ENCODE data around the gene ZFP36L1. TPM values are rescaled to one million over a fixed set of nuclear protein-coding genes. Genes with fewer than 3 reads are reported as not detected.

Gene ZFP36L1
- total RNA-seq, 1 donor from 2014 or later = 1,405 TPM

GRCh38 chr14:68824207-68824516 lies 31.3 kb upstream of the ZFP36L1 start:
- TF ChIP-seq CTCF (IDR thresholded peaks at IDR 0.05) (no peak), POLR2AphosphoS5 (IDR thresholded peaks at IDR 0.05; ENCODE audit: insufficient read depth in 1 of 2, low read depth in 1 of 2) (no peak), POLR2A (IDR thresholded peaks at IDR 0.05) (no peak)
- no peak overlapping the region for H3K27ac ChIP-seq
- H3K27me3 ChIP-seq = no peaks in the 10 kb centered on the region
- no peaks in the 10 kb centered on the region for H3K36me3 ChIP-seq
- DNase-seq (ENCODE audit: extremely low spot score in 2 of 2) = no peak
- no peaks in the 10 kb centered on the region for H3K9me3 ChIP-seq
- no peak overlapping the region for H3K4me3 ChIP-seq
- intact Hi-C loops (cut with DNase I) = no loop called here
- H3K4me1 ChIP-seq = peaks cover 22% of the 10 kb centered on the region

GRCh38 chr14:68823434-68824206 lies 30.8 kb upstream of the ZFP36L1 start:
- peaks cover 25% of the 10 kb centered on the region for H3K4me1 ChIP-seq
- no peak overlapping the region for H3K4me3 ChIP-seq
- H3K27me3 ChIP-seq = no peaks in the 10 kb centered on the region
- H3K9me3 ChIP-seq = no peaks in the 10 kb centered on the region
- intact Hi-C loops (cut with DNase I) = no loop called here
- H3K27ac ChIP-seq = no peak overlapping the region
- no peak for TF ChIP-seq POLR2AphosphoS5 (IDR thresholded peaks at IDR 0.05; ENCODE audit: insufficient read depth in 1 of 2, low read depth in 1 of 2)
- TF ChIP-seq CTCF (IDR thresholded peaks at IDR 0.05) = no peak
- no peak for TF ChIP-seq POLR2A (IDR thresholded peaks at IDR 0.05)
- no peaks in the 10 kb centered on the region for H3K36me3 ChIP-seq
- no peak for DNase-seq (ENCODE audit: extremely low spot score in 2 of 2)

GRCh38 chr14:68822926-68823325 lies 30.1 kb upstream of the ZFP36L1 start:
- TF ChIP-seq CTCF (IDR thresholded peaks at IDR 0.05) (no peak), POLR2AphosphoS5 (IDR thresholded peaks at IDR 0.05; ENCODE audit: insufficient read depth in 1 of 2, low read depth in 1 of 2) (no peak), POLR2A (IDR thresholded peaks at IDR 0.05) (no peak)

GRCh38 chr14:68822132-68822651 lies 29.3 kb upstream of the ZFP36L1 start:
- H3K4me1 ChIP-seq = peaks cover 32% of the 10 kb centered on the region
- no peak for TF ChIP-seq CTCF (IDR thresholded peaks at IDR 0.05)
- no peak for TF ChIP-seq POLR2A (IDR thresholded peaks at IDR 0.05)
- no peak for TF ChIP-seq POLR2AphosphoS5 (IDR thresholded peaks at IDR 0.05; ENCODE audit: insufficient read depth in 1 of 2, low read depth in 1 of 2)
- H3K4me3 ChIP-seq = no peak overlapping the region
- no peak for DNase-seq (ENCODE audit: extremely low spot score in 2 of 2)
- H3K36me3 ChIP-seq = no peaks in the 10 kb centered on the region
- no peak overlapping the region for H3K27ac ChIP-seq
- H3K9me3 ChIP-seq = no peaks in the 10 kb centered on the region
- intact Hi-C loops (cut with DNase I) = no loop called here
- no peaks in the 10 kb centered on the region for H3K27me3 ChIP-seq

More at GRCh38 chr14:68822926-68823325, 30.1 kb upstream of the ZFP36L1 start:
- H3K4me1 ChIP-seq = peaks cover 25% of the 10 kb centered on the region
- no peaks in the 10 kb centered on the region for H3K27me3 ChIP-seq
- DNase-seq (ENCODE audit: extremely low spot score in 2 of 2) = no peak
- no peaks in the 10 kb centered on the region for H3K9me3 ChIP-seq
- H3K4me3 ChIP-seq = no peak overlapping the region
- H3K36me3 ChIP-seq = no peaks in the 10 kb centered on the region
- no peak overlapping the region for H3K27ac ChIP-seq
- intact Hi-C loops (cut with DNase I) = no loop called here

GRCh38 chr14:68820999-68821683 lies 28.3 kb upstream of the ZFP36L1 start:
- Histone ChIP-seq H3K9me3 (no peaks in the 10 kb centered on the region), H3K27ac (peak overlapping the region; percentile 15), H3K36me3 (no peaks in the 10 kb centered on the region), H3K4me3 (no peak overlapping the region), H3K27me3 (no peaks in the 10 kb centered on the region), H3K4me1 (peaks cover 39% of the 10 kb centered on the region)
- intact Hi-C loops (cut with DNase I) = no loop called here
- DNase-seq (ENCODE audit: extremely low spot score in 2 of 2) = no peak
- TF ChIP-seq POLR2A (IDR thresholded peaks at IDR 0.05) (no peak), CTCF (IDR thresholded peaks at IDR 0.05) (no peak), POLR2AphosphoS5 (IDR thresholded peaks at IDR 0.05; ENCODE audit: insufficient read depth in 1 of 2, low read depth in 1 of 2) (no peak)

Data from vagina (tissue), 2 donors.